ENCODE measurements around the gene SORT1. TPM values are rescaled to one million over a fixed set of nuclear protein-coding genes. Genes with fewer than 3 reads are reported as not detected.

The SORT1 gene
- total RNA-seq, 1 experiment from 2014 or later, result 47.9 TPM

- Histone ChIP-seq H3T11ph (ENCODE audit: low read length) (no peak overlapping the region), H3K27me3 (ENCODE audit: insufficient read depth, low read length) (no peaks in the 10 kb centered on the region), H2BK20ac (ENCODE audit: low read depth, low read length, poor library complexity, severe bottlenecking) (no peak overlapping the region), H2AK5ac (ENCODE audit: insufficient read length, low read length) (no peak overlapping the region), H3K23me2 (ENCODE audit: insufficient read length, low read depth, low read length, poor library complexity, severe bottlenecking) (peaks cover 4% of the 10 kb centered on the region), H2BK12ac (ENCODE audit: insufficient read length, low read depth, low read length) (no peak overlapping the region), H3K4ac (ENCODE audit: low read depth, low read length) (no peak overlapping the region), H2AFZ (ENCODE audit: low read length) (no peak overlapping the region), H3K9me3 (ENCODE audit: control insufficient read depth, low read depth, low read length) (no peaks in the 10 kb centered on the region), H3K4me1 (ENCODE audit: insufficient read depth, low read length) (no peaks in the 10 kb centered on the region; the same call in 1 of the 2 replicates), H3K79me1 (ENCODE audit: insufficient read depth, low read depth, low read length, poor library complexity, severe bottlenecking) (peaks cover 10% of the 10 kb centered on the region), H3K9ac (ENCODE audit: extremely low read depth, insufficient read length, low read length) (no peak overlapping the region), H3K56ac (ENCODE audit: insufficient read length, low read depth, low read length) (no peak overlapping the region), H4K5ac (ENCODE audit: insufficient read length, low read depth, low read length) (no peak overlapping the region), H3K27ac (ENCODE audit: insufficient read length, low read depth, low read length) (no peak overlapping the region), H2BK120ac (ENCODE audit: low read depth, low read length, poor library complexity, severe bottlenecking) (no peak overlapping the region), H3K79me2 (ENCODE audit: insufficient read depth, low read length) (peaks cover 9% of the 10 kb centered on the region; the same call in 1 of the 2 replicates), H4K8ac (replicated peaks; ENCODE audit: insufficient read length, low read depth, low read length) (no peak overlapping the region), H2BK15ac (ENCODE audit: low read depth, low read length) (no peak overlapping the region), H3K14ac (ENCODE audit: insufficient read depth, low read length) (no peak overlapping the region), H3K23ac (ENCODE audit: insufficient read length, low read depth, low read length) (no peak overlapping the region), H4K20me1 (ENCODE audit: control insufficient read depth, insufficient read depth, insufficient read length) (no peaks in the 10 kb centered on the region), H2BK5ac (ENCODE audit: insufficient read length, low read length) (no peak overlapping the region), H3K18ac (ENCODE audit: insufficient read length, low read depth, low read length) (no peak overlapping the region), H3K4me2 (ENCODE audit: insufficient read depth, insufficient read length, low read length) (no peak overlapping the region), H4K91ac (ENCODE audit: insufficient read length, low read depth, low read length) (no peak overlapping the region)
- H3K36me3 Mint-ChIP-seq (ENCODE audit: insufficient read depth in 1 of 3, low read depth in 3 of 3), result peaks cover 0 to 3% (median 0%) of the 10 kb centered on the region in 3 experiments; a peak in 1 of 7 replicates
- no peak overlapping the region for H3K4me3 Mint-ChIP-seq
- no peak for TF ChIP-seq CTCF (conservative IDR thresholded peaks at IDR 0.05)
- no peak overlapping the region; a peak in 2 of 7 replicates for H3K27ac Mint-ChIP-seq
- no peaks in the 10 kb centered on the region for H3K27me3 Mint-ChIP-seq (ENCODE audit: low read depth)
- DNase-seq, result no peak
- no peaks in the 10 kb centered on the region for H3K9me3 Mint-ChIP-seq
- peaks cover 21 to 27% of the 10 kb centered on the region in 2 experiments for H3K4me1 Mint-ChIP-seq
These were observed 6.1 kb downstream of the SORT1 start for GRCh38 chr1:109391626-109392025.
